Activated T-cell treated with anti-CD3 and anti-CD28 coated beads, Interleukin-2, amount 50 U/mL, for 1 hour (primary cell): ENCODE measurements around the gene PRKACA.
A peak's percentile ranks its signal among the peaks of the same experiment; 100 is the strongest.

Source experiments
- DNase-seq: peaks from one replicate; pipeline ENCODE4 v3.0.0-alpha.2; 2020

Gene PRKACA

DNA sequence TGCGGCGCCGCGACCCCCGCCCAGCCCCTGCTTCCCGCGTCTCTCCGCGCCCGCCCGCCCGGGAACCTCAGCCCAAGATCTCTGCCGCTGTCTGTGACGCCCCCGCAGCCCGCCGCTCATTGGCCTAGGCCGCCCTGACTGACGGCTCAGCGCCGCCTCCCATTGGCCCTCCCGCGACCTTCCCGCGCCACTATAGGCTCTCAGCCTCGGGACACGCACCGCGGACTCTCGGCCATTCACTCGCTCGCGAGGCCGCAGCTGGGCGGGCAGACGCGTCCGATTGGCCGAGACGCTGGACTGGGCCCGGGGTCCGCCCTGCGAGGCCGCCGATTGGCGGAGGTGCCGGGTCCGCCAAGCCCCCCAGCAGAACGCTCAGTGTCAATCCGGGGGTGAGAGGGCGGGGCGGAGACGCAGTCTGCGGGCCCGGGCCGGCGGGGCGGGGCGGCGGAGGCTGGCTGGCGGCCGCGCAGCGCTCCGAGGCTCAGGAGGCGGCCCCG lies at the start of gene PRKACA:
TSS of gene PRKACA (minus strand) at position 95 of the 497 bp plus-strand sequence. CDS start 215 bp downstream, outside the sequence.
- peak; percentile 98 for DNase-seq

DNA sequence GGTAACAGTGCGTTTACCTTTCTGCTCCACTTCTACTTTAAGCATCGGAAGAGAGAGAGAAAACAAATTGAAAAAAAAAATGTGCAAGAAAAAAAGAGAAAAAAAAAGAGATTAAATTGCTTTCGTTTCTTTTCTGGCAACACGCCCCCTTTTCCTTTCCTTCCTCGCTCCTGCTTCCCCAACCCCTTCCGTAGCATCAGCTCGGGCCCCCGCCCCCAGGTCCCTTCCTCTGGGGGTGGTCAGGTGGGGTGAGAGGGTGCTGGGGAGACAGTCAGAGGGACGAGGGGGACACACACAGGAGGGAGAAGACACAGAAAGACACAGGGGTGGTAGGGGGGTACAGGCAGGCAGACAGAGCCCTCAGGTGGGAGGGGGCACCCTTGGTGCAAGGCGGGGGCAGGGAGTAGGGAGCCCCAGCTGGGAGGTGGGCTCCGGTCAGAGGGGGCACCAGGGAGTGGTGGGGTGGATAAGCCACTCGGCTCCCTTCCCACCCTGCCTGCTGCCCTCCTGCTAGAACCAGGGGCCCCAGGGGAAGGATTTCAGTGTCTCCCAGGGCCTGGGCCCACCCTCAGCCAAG lies 49.5 kb upstream of the PRKACA start:
- peak; percentile 32 for DNase-seq

DNA sequence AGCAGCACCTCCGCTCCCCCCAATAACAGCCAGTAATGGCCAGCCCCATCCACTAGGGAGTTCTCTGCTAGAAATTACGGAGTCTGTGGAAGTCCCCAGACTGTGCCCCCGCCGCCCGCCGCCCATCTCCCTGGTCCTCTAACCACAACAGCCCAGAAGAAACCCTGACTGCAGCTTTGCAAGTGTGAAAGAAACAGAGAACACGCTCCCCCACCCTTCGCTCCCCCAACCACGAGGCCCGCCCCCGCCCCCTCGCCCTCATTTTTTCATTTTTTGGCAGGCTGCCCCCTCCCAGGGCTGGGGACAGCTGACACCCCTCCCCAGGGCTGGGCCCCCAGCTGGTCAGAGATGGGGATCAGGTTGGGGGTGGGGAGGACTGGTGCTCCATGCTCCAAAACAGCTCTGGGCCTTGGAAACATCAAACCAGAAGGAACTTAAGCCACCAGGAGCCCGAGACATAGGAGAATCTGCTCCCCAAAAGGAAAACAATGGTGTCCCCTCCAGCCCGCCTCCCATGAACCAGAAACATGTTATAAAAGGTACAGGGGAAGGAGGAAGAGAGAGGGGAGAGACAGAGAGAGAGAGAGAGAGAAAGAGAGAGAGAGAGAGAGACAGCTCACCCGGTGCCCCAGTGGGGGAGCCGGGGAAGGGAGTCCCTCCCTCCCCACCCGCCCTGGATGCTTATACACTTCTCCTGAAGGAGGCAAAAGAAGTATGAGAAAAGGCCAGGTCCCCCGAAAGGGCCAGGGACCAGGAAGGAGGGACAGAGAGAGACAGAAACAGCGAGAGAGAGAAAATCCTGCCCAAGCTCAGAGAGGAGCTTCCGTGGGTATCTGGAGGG lies 48.6 kb upstream of the PRKACA start:
- DNase-seq = peak; percentile 32

DNA sequence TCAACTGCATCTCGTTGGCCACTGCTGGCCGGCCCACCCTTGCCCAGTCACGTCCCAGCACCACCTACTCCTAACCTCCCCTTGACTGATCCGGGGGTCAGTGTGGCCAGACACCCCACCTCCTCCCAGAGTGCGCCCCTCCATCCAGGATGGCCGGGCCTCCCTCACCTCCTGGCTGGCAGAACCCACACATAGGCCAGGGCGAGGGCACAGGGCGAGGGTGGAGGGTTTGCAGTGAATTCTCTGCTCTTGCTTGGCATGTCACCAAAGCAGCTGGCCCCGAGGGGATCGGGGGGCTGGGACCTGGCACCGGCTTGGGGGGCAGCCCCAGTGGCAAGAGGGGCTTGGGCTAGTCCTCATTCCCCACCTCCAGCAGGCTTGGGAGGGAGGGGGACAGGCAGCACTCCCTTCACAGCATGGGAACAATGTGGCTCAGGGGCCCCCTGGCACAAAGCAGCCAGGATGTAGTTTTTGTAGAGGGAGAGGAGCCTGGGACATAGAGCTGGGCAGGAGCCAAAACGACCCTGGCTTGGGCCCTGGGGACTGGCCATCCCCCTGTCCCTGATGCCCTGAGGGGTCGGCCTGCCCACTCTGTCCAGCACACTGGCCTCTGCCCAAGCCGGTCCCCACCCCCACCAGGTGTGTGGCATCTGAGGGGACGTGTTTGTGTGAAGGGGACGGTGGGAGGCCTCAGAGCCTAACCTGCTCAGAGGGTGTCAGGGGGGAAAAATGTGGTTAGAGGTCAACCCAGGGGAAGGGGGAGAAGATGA lies 47.3 kb upstream of the PRKACA start:
- no peak for DNase-seq

DNA sequence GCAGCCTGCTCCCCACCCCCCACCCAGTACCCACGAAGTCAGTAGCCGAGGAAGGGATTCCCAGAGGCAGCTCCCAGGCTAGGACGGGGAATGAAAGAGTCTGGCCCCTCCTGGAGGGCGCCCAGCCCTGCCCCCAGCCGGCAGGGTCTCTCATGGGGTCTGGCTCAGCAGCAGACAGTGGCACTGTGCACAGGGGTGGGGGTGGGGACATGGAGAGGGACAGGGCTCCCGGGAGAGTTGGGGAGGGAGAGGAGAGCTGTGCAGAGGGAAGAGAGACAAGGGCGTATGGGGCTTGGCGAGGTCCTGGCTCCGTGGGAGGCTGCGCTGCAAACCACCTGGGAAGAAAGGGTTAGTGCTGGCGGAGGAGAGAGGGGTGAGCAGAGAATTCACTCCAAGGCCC lies 46.5 kb upstream of the PRKACA start:
- no peak for DNase-seq

DNA sequence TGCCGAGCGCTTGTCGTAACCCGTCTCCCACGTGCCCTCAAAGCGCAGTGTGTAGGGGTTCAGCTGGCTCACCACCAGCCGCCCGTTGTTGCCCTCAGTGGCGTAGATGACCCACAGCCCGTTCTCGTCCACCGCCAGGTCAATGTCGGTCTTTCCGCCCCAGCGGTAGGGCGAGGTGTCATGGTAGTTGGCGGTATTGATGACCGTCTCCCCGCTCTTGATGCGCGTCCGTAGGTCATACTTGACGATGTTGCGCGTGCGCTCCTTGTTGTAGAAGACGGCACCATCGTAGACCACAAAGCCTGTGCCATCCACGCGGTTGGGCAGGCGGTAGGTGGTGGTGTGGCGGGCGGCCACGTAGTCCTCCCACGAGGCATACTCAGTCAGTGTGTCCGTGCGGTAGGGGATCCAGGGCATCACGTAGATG lies 45.3 kb upstream of the PRKACA start:
- DNase-seq = no peak

DNA sequence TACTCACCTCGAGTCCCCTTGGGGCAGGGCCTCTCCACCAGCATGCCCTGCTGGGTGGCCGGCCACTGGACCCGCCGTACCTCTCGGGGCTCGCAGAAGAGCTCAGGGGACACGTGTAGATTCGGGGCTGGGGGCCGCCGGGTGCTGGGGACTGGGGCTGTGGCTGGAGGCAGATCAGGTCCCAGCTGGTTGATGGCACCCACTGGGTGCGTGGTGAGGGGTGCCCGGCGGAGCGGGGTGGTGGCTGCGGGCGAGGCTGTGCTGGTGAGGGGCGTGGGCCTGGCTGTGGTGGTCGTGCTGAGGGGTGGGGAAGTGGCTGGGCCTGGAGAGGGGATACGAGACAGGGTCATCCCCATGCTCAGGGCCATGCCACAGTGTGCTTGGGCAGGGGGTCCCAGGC lies 43.7 kb upstream of the PRKACA start:
- DNase-seq = no peak

DNA sequence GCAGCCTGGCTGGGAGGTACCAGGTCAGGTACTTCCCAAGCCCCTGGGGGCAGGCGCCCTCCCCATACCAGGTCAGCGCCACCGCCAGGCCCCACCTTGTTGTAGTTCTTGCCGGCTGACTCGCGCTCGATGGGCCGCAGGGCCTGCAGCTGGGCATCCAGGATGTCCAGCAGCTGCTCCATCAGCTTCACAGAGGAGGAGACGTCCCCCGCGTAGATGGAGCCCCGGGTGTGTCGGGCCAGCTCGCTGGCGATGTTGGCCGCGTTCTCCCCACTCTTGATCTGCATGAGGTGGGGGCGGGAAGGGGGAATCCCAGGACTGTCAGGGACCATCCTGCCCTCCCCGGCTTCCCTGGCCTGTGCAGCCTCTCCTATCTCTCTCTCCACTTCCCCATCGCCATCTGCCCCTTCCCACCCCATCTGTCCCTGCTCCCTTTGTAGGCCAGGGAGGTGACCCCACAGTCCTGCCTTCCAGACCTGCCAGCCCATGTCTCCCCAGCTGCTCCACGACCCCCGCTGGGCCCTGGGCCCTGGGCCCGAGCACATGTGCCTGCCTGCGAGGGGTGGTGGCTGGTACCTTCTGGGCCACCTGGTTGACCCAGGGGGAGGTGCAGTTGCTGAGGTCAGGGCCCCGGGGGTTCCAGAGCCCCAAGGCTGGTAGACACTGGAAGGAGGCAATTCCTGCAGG lies 42.6 kb upstream of the PRKACA start:
- DNase-seq = no peak

DNA sequence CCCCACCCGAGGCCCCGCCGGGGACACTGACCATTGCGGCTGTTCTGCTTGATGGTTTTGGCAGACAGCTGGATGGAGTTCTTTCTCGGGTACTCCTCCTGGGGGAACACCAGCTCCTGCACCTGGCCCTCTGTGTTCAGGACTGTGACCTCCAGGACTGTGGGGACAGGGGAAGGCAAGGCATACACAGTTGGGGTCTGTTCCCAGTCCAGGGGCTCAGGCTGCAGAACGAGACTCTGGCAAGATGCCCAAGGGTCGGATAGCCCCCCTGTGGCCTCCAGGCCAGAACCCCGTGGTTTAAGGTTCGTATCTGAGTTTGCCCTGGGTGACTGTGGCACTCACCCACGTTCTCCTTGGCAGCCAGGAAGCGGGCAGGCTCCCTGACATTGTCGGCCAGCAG lies 41.5 kb upstream of the PRKACA start:
- DNase-seq = no peak

DNA sequence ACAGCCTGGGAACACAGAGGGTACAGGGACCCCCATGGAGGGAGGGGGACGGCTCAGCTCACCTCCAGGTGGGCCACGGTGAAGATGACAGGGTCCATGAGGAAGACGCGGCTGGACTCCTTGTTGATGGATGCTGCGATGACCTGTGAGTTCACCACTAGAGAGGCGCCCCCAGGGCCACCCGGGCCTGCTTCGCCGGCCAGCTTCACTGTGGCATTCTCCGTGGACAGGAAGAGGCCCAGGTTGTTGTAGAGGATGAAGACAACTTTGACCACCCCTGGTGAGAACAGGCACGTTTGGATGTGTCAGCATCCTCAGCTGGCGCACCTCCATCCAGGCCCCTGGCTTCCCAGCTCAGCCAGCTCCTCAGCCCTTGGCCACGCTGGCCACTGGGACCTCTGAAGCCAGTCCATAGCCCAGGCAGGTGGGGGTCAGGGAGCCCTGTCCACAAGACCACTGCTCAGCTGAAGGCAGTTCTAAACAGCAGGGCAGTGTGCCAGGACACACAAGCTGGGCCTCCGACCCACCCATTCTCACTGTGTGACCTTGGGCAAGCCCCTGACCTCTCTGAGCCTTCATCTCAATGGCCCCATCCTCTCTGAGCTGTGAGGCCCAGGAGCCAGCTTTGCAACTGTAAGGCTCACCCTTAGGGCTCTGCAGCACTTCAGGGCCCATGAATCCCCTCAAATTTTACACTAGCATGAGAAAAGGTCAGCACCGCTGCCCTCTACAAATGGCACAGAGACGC lies 40.9 kb upstream of the PRKACA start:
- no peak for DNase-seq

DNA sequence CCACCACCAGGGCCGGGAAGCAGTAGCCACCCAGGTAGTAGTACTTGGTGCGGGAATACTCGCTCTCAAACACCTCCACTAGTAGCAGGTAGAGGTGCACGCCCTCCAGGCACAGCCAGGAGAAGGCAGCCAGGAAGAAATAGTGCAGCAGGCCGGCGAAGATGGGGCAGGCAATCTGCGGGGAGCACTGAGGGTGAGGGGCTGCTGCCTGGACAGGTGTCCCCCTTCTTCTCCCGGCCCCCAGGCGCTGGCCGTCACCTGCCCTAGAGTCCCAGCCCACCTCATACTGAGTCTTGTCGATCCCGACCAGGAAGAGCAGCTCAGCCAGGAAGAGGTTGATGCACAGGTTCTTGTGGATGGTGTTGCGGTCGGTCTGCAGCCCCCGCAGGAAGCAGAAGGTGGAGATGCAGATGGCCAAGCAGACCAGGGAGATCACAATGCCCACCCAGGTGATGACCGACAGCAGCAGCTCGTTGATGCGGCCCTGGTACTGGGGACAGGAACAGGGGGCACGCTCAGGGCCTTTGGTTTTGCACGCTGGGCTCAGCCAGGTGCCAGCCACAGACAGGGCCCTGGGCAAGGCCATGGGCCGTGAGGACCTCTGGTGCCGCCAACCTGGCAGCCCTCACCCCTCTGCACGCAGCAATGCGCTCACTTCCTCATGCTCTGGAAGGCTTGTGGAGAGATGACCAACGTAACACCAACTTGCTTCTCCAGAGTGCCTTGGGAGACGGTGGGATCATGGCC lies 39.6 kb upstream of the PRKACA start:
- no peak for DNase-seq

DNA sequence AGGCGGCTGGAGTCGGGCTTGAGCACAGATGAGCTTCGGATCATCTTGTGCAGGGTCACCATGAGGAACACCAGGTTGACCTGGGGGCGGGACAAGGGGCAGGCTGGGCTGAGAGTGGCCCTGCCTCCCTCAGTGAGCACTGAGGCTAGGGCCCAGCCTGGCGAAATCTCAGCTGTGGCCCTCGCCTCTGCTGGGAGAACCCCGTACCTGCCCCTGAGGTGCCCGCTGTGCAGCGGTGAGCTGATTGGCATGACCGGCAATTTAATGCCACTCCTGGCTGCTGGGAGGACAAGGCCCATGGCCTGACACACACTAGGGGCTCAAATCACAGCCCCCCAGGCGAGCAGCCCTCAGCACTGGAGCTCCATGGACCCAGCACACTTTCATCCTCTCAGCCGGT lies 38.6 kb upstream of the PRKACA start:
- no peak for DNase-seq

DNA sequence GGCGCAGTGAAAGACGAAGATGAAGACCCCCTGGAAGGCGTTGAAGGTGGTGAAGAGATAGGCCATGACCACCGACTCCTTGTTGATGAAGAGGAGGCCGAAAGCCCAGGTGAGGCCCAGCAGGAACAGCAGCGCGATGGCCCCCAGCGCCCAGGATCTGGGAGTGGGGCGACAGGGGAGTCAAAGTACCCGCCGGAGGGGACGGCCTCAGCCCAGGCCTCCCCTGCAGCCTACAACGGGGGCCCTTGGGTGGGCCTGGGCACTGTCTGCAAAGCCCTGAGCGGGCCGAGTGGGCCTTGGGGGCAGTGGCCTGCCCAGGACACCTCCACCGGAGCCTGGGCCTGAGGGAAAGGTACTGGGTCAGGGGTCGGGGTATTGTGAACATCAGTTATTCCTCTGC lies 37.8 kb upstream of the PRKACA start:
- DNase-seq = no peak

DNA sequence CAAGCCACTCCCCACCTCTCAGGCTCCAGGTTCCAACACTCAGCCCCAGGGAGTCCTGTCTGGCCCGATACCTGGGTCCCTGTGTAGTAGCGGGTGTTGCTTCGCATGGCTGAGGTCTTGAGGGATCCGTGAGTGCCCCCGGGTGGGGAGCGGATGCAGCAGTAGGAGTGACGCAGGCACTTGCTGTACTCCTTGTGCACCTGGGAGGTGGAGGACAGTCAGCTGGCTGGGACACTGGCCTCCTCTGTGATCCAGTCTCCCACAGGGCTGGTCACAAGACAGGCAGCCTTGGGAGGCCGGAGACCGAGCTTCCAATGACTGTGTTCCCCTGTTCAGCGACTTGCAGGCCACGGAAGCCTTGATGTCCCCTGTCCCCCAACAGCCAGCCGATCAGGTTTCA lies 35.2 kb upstream of the PRKACA start:
- no peak for DNase-seq

DNA sequence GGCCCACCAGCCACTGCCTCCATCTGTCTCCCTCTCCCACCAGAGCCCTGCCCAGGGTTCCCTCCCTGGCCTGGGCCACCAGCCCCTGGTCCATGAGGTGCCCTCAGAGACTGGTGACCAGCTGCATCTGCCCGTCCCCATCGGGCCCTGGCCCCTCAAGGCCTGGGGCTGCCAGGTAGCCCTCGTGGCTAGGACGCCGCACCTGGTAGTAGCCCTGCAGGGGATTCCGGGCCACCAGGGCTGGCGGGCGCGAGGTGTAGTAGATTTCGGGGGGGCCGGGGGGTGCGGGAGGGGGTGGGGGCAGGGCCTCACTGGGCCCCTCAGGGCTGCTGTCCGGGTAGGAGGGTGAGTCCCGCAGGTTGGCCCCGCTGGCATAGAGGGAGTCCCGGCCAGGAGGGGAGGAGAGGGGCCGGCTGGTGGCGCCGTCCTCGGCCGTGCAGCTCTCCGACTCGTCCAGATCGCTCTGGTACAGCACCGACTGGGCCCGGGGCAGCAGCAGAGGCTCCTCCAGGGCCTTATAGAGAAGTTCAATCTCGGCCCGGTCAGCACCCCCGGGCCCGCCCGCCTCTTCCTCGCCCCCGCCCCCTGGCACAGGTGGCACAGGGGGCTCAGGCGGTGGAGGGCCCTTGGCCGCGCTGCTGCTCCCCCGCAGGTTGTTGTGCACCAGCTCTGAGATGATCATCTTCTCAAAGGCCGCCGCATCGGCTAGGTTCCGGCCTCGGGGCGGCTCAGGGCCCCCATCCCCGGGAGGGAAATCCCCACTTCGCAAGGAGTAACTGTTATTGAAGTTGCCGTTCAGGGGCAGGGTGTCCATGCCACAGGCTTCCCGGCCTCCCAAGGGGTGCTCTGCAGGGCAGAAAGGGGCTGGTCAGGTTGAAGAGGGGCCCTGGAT lies 33.5 kb upstream of the PRKACA start:
- no peak for DNase-seq

DNA sequence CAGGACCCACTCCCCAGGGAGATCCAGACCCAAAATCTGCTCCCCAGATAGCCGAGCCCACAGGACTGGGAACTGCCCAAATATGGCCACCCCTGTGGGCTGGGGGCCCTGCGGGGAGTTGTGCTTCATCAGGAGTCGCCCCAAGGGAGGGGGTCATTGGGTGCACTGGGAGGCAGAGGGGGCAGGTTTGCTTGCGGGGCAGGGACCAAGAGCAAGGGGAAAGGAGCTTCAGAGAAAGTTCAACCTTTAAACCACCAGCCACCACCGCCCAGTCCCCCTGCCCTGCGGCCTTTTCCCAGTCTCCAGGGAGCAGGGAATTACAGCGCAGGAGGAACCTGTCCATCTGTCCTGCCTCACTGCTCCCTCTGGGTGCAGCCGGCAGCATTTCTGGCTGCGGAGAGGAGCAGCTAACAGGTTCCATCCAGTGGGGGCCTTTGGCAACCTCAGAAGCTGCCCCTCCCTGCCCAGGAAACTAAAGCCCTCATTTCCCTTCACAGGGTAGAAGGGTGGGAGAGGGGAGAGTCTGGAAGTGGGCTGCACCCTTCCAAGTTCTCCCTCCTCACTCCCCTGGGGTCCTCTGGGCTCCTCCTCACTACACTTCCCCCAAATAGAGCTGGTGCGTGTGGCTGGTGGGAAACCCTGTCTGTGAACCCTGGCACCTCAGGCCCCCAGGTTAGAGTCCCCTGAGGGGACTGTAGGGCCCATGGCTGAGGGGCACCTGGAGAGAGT lies 32.6 kb upstream of the PRKACA start:
- DNase-seq = peak; percentile 36

DNA sequence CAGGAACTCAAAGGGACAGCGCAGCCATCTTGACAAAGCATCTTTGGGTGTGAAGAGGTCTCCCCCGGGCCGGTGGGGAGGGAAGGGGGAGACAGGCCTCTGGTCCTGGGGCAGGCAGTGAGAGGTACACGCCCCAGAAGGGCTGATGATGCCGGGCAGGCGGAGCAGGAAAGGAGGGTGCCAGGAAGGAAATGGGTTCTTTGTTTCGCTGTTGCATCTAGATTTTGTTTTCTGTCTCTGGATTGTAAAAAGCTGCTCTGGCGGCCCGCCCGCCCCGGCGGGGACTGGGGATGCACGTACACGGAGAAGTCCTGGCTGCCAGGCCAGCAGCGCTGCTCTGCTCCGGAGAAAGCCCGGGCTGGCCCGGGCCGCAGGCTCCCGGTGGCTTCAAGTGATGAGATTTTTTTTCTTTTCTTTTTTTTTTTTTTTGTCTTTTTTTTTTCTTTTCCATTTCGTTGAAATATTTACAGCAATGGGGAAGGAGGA lies 32.0 kb upstream of the PRKACA start:
- peak; percentile 68 for DNase-seq

DNA sequence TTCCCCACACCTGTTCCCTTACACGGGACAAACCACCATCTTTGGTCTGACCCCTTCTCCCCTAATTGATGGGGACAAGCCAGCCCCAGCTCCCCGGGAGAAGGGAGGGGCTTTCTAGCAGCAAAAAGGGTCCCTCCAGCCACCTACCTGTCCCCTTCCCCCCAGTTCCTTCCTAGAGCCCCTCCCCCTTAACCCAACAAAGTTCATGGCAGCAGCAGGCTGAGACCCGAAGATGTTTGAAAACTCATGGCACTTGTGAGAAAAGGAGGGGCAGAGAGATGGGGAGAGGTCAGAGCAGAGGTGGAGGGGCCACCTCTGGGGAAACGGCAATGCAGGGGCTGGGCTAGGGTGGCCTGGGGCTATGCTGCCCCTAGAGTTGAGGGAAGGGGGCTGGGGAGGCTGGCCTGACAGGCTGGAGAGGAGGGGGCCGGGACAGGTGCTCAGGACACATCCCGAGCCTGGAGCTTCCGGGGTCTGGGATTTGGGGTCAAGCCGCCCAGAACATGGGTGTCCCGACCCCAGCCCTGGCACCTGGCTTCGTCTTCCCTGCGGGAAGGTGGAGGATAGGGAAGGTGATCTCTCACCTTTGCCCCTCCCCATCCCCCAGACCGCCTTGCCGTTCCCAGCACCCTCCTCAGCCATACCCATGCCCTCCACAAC lies 31.3 kb upstream of the PRKACA start:
- DNase-seq = no peak
